NCI-H524 treated with DMSO at 0.1 percent for 48 hours (cell line): ENCODE data around the gene PCDHA1.

Experiments
- DNase-seq: peaks from one replicate; lab custom pipeline; 2025; lab: John Stamatoyannopoulos, UW

The PCDHA1 gene

GRCh38 chr5:140988608-140989007 lies 202.7 kb downstream of the PCDHA1 start:
- DNase-seq = no peak

GRCh38 chr5:140989254-140990020 lies 203.5 kb downstream of the PCDHA1 start:
- no peak for DNase-seq

GRCh38 chr5:140992828-140993227 lies 206.9 kb downstream of the PCDHA1 start:
- no peak for DNase-seq

DNA sequence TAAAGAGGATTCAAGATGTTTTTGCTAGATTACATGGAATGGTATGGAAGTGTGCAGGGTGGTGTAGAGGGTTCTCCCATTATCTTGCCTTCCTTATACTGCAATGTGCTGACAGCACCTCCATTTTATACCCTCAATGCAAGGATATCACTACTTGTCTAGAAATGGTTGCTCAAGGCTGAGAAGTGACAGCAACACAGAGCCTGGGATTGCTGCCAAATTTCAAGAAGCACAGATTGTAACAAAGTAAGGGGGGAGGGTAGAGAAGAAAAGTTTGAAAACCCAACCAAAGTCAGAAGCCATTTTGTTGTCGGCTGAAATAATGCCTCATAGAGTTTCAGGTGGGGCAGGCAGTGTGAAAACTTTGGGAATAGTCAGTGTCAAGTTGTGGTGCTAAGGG lies 210.1 kb downstream of the PCDHA1 start:
- no peak for DNase-seq

DNA sequence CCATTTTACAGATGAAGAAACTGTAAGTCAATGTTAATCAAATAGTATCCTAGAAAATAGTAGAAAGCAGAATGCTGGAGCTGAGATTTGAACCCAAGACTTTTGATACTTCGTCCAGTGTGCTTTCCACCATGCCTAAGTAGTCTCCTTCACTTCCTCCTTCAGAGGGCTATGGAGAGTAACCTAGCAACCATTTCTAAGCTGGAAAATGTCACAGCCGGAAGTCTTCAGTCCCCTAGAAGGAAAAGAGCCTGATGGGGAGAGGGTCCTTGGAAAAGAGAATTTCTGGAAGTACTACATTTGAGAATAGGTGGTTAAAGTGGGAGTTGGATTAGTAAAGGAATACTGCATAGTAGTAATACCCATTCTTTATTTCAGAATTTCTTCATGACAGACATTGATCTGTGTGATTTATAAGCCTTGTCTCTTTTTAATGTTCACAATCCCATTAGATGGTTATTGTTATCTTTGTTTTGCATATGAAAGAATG lies 213.0 kb downstream of the PCDHA1 start:
- DNase-seq = no peak

GRCh38 chr5:141001446-141001843 lies 215.5 kb downstream of the PCDHA1 start:
- no peak for DNase-seq

- DNase-seq = no peak
Observed at GRCh38 chr5:141001844-141002604, 216.1 kb downstream of the PCDHA1 start.

- DNase-seq = no peak
Observed at GRCh38 chr5:141002605-141002965, 216.6 kb downstream of the PCDHA1 start.

DNA sequence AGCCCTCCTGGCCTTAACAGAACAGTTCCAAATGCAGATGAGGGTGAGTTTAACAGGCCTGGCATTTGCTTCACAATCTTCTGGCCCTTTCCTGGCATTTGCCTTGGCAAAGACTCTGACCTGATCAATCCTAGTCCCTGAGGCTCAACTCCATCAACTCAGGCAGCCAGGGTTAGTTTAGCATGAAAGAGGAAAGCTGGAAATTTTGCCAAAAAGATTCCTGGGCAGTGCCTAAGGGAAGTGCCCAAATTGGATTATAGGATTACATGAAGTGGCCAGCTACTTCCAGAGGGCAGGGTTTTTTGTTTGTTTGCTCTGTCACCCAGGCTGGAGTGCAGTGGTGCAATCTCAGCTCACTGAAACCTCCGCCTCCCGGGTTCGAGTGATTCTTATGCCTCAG lies 217.1 kb downstream of the PCDHA1 start:
- no peak for DNase-seq

- no peak for DNase-seq
Observed at GRCh38 chr5:141003791-141004611, 218.1 kb downstream of the PCDHA1 start.

DNA sequence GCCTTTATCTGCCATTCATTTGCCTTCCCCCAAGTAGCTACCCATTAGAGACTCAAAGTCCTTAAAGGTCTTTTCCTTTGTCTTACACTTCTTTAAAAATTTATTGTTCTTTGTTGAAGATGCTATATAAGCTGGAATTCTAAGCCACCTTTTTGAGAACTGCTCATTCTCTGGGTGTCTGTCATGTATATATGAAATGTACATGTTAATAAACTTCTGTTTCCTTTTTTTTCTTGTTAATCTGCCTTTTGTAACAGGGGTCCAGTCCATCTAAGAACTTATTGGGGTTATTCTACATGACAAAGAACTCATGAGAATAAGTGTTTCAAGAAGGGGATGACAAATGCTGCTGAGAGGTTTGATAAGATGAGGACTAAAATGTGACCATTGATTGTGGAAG lies 221.9 kb downstream of the PCDHA1 start:
- no peak for DNase-seq

DNA sequence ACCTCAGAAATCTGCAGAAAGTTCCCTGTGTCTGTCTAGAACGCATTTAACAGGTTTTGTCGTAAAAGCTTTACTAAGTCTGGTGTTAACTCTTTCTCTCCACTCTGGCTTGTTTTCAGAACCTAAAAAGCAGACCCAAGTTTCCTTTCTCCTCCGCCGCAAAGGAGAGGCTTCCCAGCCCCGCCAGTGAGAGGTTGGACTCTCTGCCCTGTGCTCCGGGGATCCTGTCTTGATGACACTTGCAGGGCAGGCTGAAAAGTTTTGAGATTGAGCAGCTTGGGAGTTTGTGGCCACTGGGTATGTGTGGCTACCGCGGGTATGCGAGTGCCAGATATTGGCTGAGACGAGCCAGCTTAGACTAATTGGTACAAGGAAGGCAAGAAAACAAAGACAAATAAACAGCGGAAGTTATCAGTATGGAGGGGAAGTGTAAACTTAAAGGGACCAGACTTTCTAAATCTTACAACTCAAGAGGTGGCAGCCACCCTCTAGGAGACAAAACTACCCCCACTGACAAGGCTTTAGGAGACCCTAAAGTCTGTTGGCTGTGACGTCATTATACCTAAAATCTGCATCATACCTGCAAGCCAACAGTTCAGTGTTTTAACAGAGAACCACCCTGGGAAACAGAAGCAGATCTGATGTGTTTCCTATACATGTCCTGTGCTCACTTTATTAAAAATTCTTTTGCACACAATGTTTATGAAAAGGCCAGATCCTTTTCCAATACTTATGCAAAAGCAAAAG lies 224.3 kb downstream of the PCDHA1 start:
- no peak for DNase-seq

GRCh38 chr5:141017943-141018342 lies 232.0 kb downstream of the PCDHA1 start:
- DNase-seq = no peak

GRCh38 chr5:141022384-141022783 lies 236.4 kb downstream of the PCDHA1 start:
- no peak for DNase-seq

DNA sequence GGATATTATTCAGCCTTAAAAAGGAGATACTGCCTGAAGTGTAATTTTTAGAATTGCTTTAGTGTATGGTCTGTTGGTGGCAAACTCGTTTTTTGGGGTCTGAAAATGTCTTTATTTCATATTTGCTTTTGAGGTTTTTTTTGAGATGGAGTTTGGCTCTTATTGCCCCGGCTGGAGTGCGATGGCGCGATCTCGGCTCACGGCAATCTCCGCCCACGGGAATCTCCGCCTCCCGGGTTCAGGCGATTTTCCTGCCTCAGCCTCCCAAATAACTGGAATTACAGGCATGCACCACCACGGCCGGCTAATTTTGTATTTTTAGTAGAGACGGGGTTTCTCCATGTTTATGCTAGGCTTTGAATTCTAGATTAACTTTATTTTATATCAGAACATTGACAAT lies 245.1 kb downstream of the PCDHA1 start:
- no peak for DNase-seq

GRCh38 chr5:141032626-141033025 lies 246.7 kb downstream of the PCDHA1 start:
- DNase-seq = no peak

DNA sequence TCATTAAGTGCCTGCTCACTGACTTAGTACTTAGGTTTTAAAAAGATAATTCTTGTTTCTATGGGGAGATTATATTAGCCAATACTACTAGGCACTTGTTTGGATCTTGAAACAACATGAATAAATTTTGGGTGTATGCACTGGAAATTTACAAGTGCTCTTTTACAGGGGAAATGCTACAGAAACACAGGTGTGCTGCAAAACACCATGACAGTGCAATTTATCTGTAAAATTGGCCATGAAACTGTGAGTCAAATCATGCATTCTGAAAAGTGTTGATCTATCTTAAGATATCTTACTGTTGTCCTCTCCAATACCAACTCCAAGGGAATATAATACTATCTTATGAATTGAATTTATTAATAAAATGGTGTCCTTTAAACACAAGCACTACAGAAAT lies 253.1 kb downstream of the PCDHA1 start:
- no peak for DNase-seq

DNA sequence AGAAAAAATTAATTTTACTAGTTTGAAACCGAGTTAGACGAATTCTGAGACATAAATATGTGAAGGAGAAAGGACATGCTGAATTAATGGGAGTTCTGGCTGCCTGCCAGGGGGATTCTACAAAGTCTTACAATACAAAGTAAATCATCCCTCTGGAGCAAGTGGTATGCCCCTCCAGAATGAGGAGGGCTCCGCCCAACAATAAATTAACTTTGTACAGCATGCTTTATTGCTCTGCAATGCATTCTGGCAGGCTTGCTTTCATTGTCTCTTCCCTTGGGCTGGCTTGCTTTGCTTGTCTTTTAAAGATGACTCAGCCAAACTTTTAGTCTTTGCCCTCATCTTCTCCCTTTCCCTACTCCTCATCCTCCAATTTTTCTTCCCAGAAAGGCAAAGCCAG lies 253.6 kb downstream of the PCDHA1 start:
- DNase-seq = no peak

DNA sequence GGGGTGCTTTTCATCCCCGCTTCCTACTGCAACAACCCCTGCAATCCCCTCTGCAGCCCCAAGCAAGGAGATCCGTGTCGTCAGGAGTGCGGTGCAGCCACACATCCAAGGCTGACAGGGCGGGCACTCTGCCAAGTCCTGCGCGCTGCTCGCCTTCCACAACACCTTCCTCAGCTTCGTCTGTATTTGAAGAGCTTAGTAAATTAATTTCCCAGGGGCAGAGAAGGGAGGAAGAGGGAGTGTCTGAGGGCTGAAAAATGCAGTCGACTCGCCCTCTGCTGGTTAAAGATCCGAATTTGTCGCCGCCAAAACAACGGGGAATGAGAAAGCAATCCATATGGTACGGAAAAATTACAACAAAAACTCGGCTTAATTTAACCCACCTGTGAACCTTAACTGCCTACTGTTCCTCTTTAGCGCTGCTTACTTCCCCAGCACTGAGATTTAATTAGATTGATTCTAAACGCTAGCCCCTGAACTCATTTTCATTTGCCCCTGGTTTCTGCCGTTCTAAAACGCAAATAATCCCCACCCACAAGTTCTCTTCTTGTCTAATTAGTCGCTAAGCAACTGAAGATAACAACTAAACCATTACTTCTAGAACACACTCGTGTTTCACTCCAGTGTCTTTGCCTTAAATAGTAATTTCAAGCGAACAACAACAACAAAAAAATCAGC lies 254.3 kb downstream of the PCDHA1 start:
- DNase-seq = peak; percentile 77

DNA sequence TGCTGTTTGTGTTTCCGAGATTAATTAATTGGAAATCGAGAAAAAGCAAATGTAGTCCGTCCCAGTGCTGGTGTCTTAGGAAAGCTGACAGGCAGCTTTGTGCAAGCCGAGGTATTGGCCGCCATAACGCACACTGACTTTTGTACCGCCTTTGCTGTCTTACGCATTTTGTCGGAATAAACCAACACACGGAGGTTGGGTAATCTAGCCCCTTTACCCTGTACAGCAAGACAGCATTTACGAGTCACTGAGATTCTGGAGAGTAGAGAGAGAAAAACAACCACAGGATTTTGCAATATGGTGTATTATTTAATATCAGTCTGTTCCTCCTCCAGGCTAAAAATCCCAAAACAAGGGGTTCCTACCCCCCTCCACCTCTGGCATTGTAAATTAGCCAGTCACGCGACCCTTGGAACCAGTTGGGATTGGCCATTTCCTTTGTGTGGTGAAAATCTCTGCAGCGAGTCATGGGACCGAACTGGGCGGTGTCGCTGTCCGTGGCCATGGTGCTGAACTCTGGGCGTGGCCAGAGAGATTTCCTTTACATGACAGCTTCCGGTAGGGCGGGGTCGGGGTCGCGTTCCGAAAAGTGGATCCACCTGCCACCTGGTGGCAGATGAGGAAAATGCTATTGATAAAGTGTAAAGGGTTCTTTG lies 255.0 kb downstream of the PCDHA1 start:
- DNase-seq = peak; percentile 89

DNA sequence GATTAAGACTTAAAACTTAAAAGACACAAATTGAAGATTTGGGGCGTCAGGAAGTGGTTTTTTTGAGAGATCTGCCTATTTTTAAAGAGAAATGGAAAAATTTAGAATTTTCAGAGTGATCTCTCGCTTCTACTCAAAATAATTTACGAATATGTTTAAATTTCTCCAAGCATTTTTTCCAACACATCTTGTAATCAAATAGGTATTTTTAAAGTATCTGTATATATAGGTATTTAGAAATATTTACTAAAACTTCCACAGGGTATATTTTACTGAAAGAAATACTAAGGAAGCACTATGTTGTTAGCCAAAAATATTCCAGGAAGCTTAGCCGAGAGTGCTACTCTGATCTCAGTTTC lies 255.5 kb downstream of the PCDHA1 start:
- no peak for DNase-seq
